ENCODE results near the gene AIPL1. TPM values are rescaled to one million over a fixed set of nuclear protein-coding genes. Genes with fewer than 3 reads are reported as not detected.
A peak's percentile ranks its signal among the peaks of the same experiment; 100 is the strongest.

The AIPL1 gene
- total and polyA plus RNA-seq, 2 of the 4 experiments (the other 2 are of a cell fraction) = not detected

DNA sequence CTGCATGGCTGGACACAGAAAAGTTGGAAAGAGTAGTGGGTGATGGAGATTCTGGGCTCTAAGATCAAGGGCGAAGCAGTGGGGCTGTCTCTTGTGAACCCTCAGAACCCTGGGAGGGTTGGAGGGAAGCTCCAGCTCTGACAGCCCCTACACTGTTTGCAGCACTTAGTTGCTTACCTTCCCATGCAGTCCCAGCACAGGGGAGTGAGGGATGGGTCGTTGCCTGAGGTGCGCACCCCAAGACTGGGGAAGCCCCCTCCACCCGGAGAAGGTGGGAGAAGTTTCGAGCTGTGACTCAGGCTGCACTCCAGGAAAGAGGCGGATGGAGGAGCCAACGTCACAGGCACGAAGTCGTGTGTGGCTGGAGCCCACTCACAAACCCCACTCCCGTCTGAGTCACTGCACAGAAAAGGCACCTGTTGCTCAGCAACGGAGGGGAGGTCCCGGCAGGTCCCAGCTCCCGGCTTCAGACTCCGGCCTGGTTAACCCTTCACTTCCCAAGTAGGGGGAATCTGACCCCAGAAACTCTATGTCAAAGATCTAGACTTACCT lies 60.1 kb downstream of the AIPL1 start:
- no peaks in the 10 kb centered on the region for H3K4me1 ChIP-seq (ENCODE audit: control insufficient read depth, insufficient read depth, low read length)
- no peak overlapping the region for H3K18ac ChIP-seq (ENCODE audit: low read depth, low read length)
- no peak overlapping the region for H3K4me2 ChIP-seq (ENCODE audit: low read depth, low read length)
- H4K20me1 ChIP-seq (ENCODE audit: insufficient read depth, low read length) = no peaks in the 10 kb centered on the region
- no peaks in the 10 kb centered on the region for H3K9me3 ChIP-seq (ENCODE audit: control insufficient read depth, insufficient read depth, low read length)
- dilution Hi-C loops (cut with HindIII; ENCODE audit: low sequenced_read_pairs, unreplicated experiment) = no loop called here
- no peaks in the 10 kb centered on the region for H3K9me1 ChIP-seq (ENCODE audit: insufficient read depth, low read length)
- intact Hi-C loops (cut with micrococcal nuclease) = no loop called here
- DNase-seq (peak; percentile 61), ATAC-seq (ENCODE audit: low read depth) (peak; percentile 68)
- H3K79me1 ChIP-seq (ENCODE audit: low read depth in 1 of 2, low read length in 2 of 2) = no peaks in the 10 kb centered on the region
- H3K4me3 ChIP-seq (ENCODE audit: insufficient read depth, low read depth, low read length) = no peak overlapping the region
- no peak overlapping the region for H2BK5ac ChIP-seq (ENCODE audit: low read depth, low read length, poor library complexity, severe bottlenecking)
- no peak overlapping the region for H3K27ac ChIP-seq (ENCODE audit: insufficient read depth, low read length)
- no peak overlapping the region for H2BK15ac ChIP-seq (ENCODE audit: low read depth, low read length)
- H2BK20ac ChIP-seq (ENCODE audit: low read depth, low read length) = no peak overlapping the region
- peaks cover 3% of the 10 kb centered on the region for H3K27me3 ChIP-seq (ENCODE audit: control insufficient read depth, insufficient read depth, low read length)
- no peak overlapping the region for H4K5ac ChIP-seq (ENCODE audit: low read depth, low read length)
- CTCF ChIA-PET = no interaction called here
- no peak for TF ChIP-seq RAD21 (IDR thresholded peaks at IDR 0.05; ENCODE audit: low read length)
- TF ChIP-seq BHLHE40 (IDR thresholded peaks at IDR 0.05; ENCODE audit: low read depth, low read length) = peak; percentile 50
- no peak for TF ChIP-seq MAFK (IDR thresholded peaks at IDR 0.05; ENCODE audit: low read depth, low read length)
- TF ChIP-seq, protein P1, sequence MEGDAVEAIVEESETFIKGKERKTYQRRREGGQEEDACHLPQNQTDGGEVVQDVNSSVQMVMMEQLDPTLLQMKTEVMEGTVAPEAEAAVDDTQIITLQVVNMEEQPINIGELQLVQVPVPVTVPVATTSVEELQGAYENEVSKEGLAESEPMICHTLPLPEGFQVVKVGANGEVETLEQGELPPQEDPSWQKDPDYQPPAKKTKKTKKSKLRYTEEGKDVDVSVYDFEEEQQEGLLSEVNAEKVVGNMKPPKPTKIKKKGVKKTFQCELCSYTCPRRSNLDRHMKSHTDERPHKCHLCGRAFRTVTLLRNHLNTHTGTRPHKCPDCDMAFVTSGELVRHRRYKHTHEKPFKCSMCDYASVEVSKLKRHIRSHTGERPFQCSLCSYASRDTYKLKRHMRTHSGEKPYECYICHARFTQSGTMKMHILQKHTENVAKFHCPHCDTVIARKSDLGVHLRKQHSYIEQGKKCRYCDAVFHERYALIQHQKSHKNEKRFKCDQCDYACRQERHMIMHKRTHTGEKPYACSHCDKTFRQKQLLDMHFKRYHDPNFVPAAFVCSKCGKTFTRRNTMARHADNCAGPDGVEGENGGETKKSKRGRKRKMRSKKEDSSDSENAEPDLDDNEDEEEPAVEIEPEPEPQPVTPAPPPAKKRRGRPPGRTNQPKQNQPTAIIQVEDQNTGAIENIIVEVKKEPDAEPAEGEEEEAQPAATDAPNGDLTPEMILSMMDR (conservative IDR thresholded peaks at IDR 0.05; ENCODE audit: low read depth, low read length) = no peak
- no peak overlapping the region for H2AK5ac ChIP-seq (ENCODE audit: low read depth, low read length)
- no peak overlapping the region for H3K56ac ChIP-seq (ENCODE audit: extremely low read depth, insufficient read depth, low read length)
- WGBS, 2 experiments (ENCODE audit: extremely low coverage in 2 of 2, insufficient read length in 1 of 2) = no CpG with 5 or more reads among the region's 14 CpGs
- H3K14ac ChIP-seq (replicated peaks; ENCODE audit: low read depth, low read length) = no peak overlapping the region
- no peak overlapping the region for H3K9ac ChIP-seq (ENCODE audit: low read depth, low read length)
- H2AK9ac ChIP-seq (replicated peaks; ENCODE audit: low read depth, low read length, poor library complexity) = no peak overlapping the region
- no peak overlapping the region for H4K8ac ChIP-seq (ENCODE audit: low read depth in 2 of 2, low read length in 2 of 2)
- no peak overlapping the region for H2BK120ac ChIP-seq (ENCODE audit: low read depth, low read length)
- in situ Hi-C loops (cut with MboI; ENCODE audit: low sequenced_read_pairs) = no loop called here
- H3K23ac ChIP-seq (ENCODE audit: low read depth, low read length) = no peak overlapping the region
- H3K4ac ChIP-seq (ENCODE audit: low read depth, low read length) = no peak overlapping the region
- POLR2A ChIA-PET (ENCODE audit: unreplicated experiment) = no interaction called here
- no peaks in the 10 kb centered on the region for H3K36me3 ChIP-seq (ENCODE audit: control insufficient read depth, insufficient read depth, low read length)
- no TSS peak for BruUV-seq (replicated peaks)
- peak overlapping the region; percentile 32 for H2AFZ ChIP-seq (replicated peaks; ENCODE audit: low read length, poor library complexity)
- no peak overlapping the region for H4K91ac ChIP-seq (ENCODE audit: insufficient read depth, low read depth, low read length)
